ENCODE measurements around the gene NKX2-4.

DNA sequence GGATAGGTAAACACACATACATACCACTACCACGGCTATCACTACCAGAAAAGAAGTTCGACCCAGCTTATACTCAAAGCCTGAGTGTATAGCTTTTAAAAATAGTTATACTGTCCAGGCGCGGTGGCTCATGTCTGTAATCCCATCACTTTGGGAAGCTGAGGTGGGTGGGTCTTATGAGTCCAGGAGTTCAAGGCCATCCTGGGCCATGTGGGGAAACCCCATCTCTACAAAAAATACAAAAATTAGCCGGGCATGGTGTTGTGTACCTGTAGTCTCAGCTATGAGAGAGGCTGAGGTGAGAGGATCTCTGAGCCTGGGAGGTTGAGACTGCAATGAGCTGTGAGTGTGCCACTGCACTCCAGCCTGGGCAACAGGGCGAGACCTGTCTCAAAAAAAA, 32.9 kb downstream of the NKX2-4 start:
- no peak for TF ChIP-seq RCOR1 (IDR thresholded peaks at IDR 0.05; ENCODE audit: insufficient replicate concordance, low read length)
- TF ChIP-seq, protein P1, sequence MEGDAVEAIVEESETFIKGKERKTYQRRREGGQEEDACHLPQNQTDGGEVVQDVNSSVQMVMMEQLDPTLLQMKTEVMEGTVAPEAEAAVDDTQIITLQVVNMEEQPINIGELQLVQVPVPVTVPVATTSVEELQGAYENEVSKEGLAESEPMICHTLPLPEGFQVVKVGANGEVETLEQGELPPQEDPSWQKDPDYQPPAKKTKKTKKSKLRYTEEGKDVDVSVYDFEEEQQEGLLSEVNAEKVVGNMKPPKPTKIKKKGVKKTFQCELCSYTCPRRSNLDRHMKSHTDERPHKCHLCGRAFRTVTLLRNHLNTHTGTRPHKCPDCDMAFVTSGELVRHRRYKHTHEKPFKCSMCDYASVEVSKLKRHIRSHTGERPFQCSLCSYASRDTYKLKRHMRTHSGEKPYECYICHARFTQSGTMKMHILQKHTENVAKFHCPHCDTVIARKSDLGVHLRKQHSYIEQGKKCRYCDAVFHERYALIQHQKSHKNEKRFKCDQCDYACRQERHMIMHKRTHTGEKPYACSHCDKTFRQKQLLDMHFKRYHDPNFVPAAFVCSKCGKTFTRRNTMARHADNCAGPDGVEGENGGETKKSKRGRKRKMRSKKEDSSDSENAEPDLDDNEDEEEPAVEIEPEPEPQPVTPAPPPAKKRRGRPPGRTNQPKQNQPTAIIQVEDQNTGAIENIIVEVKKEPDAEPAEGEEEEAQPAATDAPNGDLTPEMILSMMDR (conservative IDR thresholded peaks at IDR 0.05; ENCODE audit: low read depth, low read length), result no peak

All from IMR-90 (cell line).